Fibroblast of pulmonary artery (primary cell): ENCODE measurements around the gene PTGDS.

Source experiments
- DNase-seq: peaks from one replicate; pipeline ENCODE4 v3.0.0-alpha.2; 2010; ENCODE audit warnings: low read depth
- H3K4me3 ChIP-seq: replicated peaks from 2 replicates; pipeline ENCODE4 v1.5.1; 2011; ENCODE audit warnings: low read depth, mild to moderate bottlenecking, control low read depth, low read length, moderate library complexity
- CTCF ChIP-seq: IDR thresholded peaks from 2 replicates; pipeline ENCODE4 v1.5.1; 2011; ENCODE audit warnings: mild to moderate bottlenecking, control low read depth, low read length, inconsistent platforms; ENCODE audit errors: missing control alignments

PTGDS gene

GRCh38 chr9:136958898-136959850 is 18.1 kb upstream of the PTGDS start:
- no peak for DNase-seq
- TF ChIP-seq CTCF: no peak
- no peak overlapping the region for H3K4me3 ChIP-seq

DNA sequence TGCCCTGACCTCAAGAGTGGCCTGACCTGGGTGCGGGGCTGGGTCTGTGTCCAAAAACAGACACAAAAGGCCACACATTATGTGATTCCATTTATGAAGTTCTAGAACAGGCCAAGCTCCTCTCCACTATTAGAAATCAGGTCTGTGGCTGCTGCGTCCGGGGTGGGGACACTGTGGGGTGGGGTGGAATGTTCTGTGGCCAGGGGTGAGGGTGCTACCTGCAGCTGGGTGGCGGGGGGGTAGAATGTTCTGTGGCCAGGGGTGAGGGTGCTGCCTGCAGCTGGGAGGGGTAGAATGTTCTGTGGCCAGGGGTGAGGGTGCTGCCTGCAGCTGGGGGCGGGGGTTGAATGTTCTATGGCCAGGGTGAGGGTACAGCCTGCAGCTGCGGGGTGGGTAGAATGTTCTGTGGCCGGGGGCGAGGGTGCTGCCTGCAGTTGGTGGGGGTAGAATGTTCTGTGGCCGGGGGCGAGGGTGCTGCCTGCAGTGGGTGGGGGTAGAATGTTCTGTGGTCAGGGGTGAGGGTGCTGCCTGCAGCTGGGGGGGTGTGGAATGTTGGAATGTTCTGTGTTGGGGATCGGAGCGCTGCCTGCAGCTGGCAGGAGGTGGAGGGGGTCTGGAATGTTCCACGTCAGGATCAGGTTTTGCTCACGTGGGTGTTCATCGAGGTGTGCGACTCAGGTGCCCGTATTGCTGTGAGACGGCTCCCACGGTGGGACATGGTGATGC is 16.9 kb upstream of the PTGDS start:
- no peak for DNase-seq
- TF ChIP-seq CTCF: no peak
- H3K4me3 ChIP-seq: no peak overlapping the region

GRCh38 chr9:136960938-136961275 is 16.4 kb upstream of the PTGDS start:
- TF ChIP-seq CTCF: no peak
- no peak overlapping the region for H3K4me3 ChIP-seq
- DNase-seq: no peak

DNA sequence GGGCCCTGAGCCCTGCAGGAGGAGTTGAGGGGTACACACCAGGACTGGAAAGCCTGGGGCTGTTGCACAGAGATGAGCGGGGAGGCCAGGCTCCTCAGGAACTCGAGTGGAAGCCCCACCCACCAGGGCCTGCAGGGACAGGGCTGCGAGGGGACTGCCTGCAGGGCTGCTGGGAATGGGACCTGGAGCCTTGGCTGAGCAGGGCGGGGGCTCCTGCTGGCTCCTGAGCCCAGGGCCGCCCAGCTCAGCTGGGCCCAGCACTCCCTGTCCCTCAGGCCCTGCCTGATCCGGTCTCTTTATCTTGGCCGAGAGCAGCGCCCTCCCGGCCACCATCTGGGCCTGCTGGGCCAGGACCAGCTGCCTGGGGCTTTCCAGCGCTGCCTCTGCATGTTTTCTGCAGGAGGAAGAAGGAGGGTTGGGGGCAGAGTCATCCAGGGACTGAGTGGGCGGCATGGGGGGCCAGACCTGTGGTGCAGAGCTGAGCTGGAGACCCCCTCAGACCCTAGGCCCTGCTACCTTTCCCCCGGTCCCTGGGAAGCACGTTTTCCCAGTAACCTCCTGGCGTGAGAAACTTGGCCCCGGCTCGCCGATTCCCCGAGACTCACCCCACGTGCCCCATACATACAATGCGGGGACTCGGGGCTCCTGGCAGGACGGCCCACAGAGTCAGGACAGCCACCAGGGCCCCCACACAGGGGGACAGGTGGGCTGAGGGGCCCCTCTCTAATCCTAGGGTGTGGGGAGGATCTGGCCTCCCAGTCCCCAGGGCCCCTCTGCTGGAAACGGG is 15.8 kb upstream of the PTGDS start:
- no peak overlapping the region for H3K4me3 ChIP-seq
- DNase-seq: no peak
- no peak for TF ChIP-seq CTCF

DNA sequence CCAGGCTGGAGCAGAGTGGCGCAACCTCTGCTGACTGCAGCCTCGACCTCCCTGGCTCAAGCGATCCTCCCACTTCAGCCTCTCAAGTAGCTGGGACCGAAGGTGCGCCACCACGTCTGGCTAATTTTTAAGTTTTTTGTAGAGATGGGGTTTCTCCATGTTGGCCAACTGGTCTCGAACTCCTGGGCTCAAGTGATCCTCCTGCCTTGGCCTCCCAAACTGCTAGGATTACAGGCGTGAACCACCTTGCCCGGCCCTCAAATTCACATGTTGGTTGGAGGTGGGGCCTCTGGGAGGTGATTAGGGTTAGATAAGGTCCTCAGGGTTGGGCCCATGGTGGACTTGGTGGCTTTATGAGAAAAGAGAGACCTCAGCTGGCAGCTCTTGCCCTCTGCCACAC is 15.1 kb upstream of the PTGDS start:
- TF ChIP-seq CTCF: no peak
- no peak for DNase-seq
- no peak overlapping the region for H3K4me3 ChIP-seq

- DNase-seq: no peak
- no peak overlapping the region for H3K4me3 ChIP-seq
- no peak for TF ChIP-seq CTCF
Measured at GRCh38 chr9:136962701-136963248, 14.5 kb upstream of the PTGDS start.
